H9 (cell line): ENCODE measurements around the gene LPGAT1. TPM values are rescaled to one million over a fixed set of nuclear protein-coding genes. Genes with fewer than 3 reads are reported as not detected.

Experiments
- DNase-seq: peaks from one replicate; pipeline ENCODE4 v3.0.0-alpha.2; 2017
- H2AFZ ChIP-seq: one replicate; pipeline ENCODE4 v1.6.1; 2013; ENCODE audit warnings: mild to moderate bottlenecking, low read length, control low read depth, moderate library complexity
- H2AK5ac ChIP-seq: 2 replicates; pipeline ENCODE4 v1.6.1; 2013; ENCODE audit warnings: low read length, control low read depth, mixed read lengths; ENCODE audit not compliant: insufficient read length
- H2BK120ac ChIP-seq: one replicate; pipeline ENCODE4 v1.6.1; 2013; ENCODE audit warnings: low read depth, mild to moderate bottlenecking, low read length, control low read depth, inconsistent platforms; ENCODE audit not compliant: poor library complexity, severe bottlenecking
- H2BK12ac ChIP-seq: 2 replicates; pipeline ENCODE4 v1.6.1; 2013; ENCODE audit warnings: low read length, control low read depth, mixed read lengths, low read depth; ENCODE audit not compliant: insufficient read length
- H2BK15ac ChIP-seq: 2 replicates; pipeline ENCODE4 v1.6.1; 2013; ENCODE audit warnings: low read depth, low read length, control low read depth
- H2BK20ac ChIP-seq: one replicate; pipeline ENCODE4 v1.6.1; 2013; ENCODE audit warnings: low read depth, mild to moderate bottlenecking, low read length, control low read depth, inconsistent platforms; ENCODE audit not compliant: poor library complexity, severe bottlenecking
- H2BK5ac ChIP-seq: 2 replicates; pipeline ENCODE4 v1.6.1; 2013; ENCODE audit warnings: low read length, control low read depth, mixed read lengths; ENCODE audit not compliant: insufficient read length
- H3K14ac ChIP-seq: 2 replicates; pipeline ENCODE4 v1.6.1; 2013; ENCODE audit warnings: low read length, control low read depth; ENCODE audit not compliant: insufficient read depth
- H3K18ac ChIP-seq: 2 replicates; pipeline ENCODE4 v1.6.1; 2013; ENCODE audit warnings: low read depth, mild to moderate bottlenecking, mixed read lengths, low read length, control low read depth; ENCODE audit not compliant: insufficient read length
- H3K23ac ChIP-seq: 2 replicates; pipeline ENCODE4 v1.6.1; 2013; ENCODE audit warnings: low read length, control low read depth, mixed read lengths, low read depth; ENCODE audit not compliant: insufficient read length
- H3K23me2 ChIP-seq: 2 replicates; pipeline ENCODE4 v1.6.1; 2013; ENCODE audit warnings: low read depth, mild to moderate bottlenecking, mixed read lengths, low read length, control low read depth; ENCODE audit not compliant: insufficient read length, poor library complexity, severe bottlenecking
- H3K27ac ChIP-seq: 2 replicates; pipeline ENCODE4 v1.5.1; 2013; ENCODE audit warnings: low read length, control low read depth, mixed read lengths, low read depth; ENCODE audit not compliant: insufficient read length
- H3K27me3 ChIP-seq: 2 replicates; pipeline ENCODE4 v1.6.1; 2013; ENCODE audit warnings: low read length, control low read depth, inconsistent platforms; ENCODE audit not compliant: insufficient read depth
- H3K4ac ChIP-seq: 2 replicates; pipeline ENCODE4 v1.6.1; 2013; ENCODE audit warnings: low read depth, mild to moderate bottlenecking, control low read depth, inconsistent platforms, low read length, moderate library complexity
- H3K4me1 ChIP-seq: 2 replicates; pipeline ENCODE4 v1.6.1; 2013; ENCODE audit warnings: low read length, control low read depth, inconsistent platforms; ENCODE audit not compliant: insufficient read depth
- H3K4me2 ChIP-seq: 2 replicates; pipeline ENCODE4 v1.6.1; 2013; ENCODE audit warnings: low read length, control low read depth, mixed read lengths; ENCODE audit not compliant: insufficient read length, insufficient read depth
- H3K56ac ChIP-seq: 2 replicates; pipeline ENCODE4 v1.6.1; 2013; ENCODE audit warnings: low read depth, mild to moderate bottlenecking, mixed read lengths, low read length, control low read depth; ENCODE audit not compliant: insufficient read length
- H3K79me1 ChIP-seq: 2 replicates; pipeline ENCODE4 v1.6.1; 2013; ENCODE audit warnings: low read depth, mild to moderate bottlenecking, moderate library complexity, low read length, control low read depth, inconsistent platforms; ENCODE audit not compliant: insufficient read depth, poor library complexity, severe bottlenecking
- H3K79me2 ChIP-seq: 2 replicates; pipeline ENCODE4 v1.6.1; 2013; ENCODE audit warnings: low read length, control low read depth, inconsistent platforms; ENCODE audit not compliant: insufficient read depth
- H3K9ac ChIP-seq: 2 replicates; pipeline ENCODE4 v1.6.1; 2013; ENCODE audit warnings: low read length, control low read depth, mixed read lengths; ENCODE audit not compliant: insufficient read length; ENCODE audit errors: extremely low read depth
- H3K9me3 ChIP-seq: one replicate; pipeline ENCODE4 v1.6.1; 2013; ENCODE audit warnings: low read depth, low read length, inconsistent platforms; ENCODE audit not compliant: control insufficient read depth
- H3T11ph ChIP-seq: one replicate; pipeline ENCODE4 v1.6.1; 2013; ENCODE audit warnings: mild to moderate bottlenecking, low read length, control low read depth, inconsistent platforms
- H4K20me1 ChIP-seq: one replicate; pipeline ENCODE4 v1.6.1; 2013; ENCODE audit not compliant: control insufficient read depth, insufficient read length, insufficient read depth
- H4K5ac ChIP-seq: 2 replicates; pipeline ENCODE4 v1.6.1; 2013; ENCODE audit warnings: low read depth, mild to moderate bottlenecking, mixed read lengths, low read length, control low read depth; ENCODE audit not compliant: insufficient read length
- H4K8ac ChIP-seq: replicated peaks from 2 replicates; pipeline ENCODE4 v1.6.1; 2013; ENCODE audit warnings: low read length, control low read depth, mixed read lengths, low read depth; ENCODE audit not compliant: insufficient read length
- H4K91ac ChIP-seq: 2 replicates; pipeline ENCODE4 v1.6.1; 2013; ENCODE audit warnings: low read depth, mild to moderate bottlenecking, moderate library complexity, mixed read lengths, low read length, control low read depth; ENCODE audit not compliant: insufficient read length
- H3K27ac Mint-ChIP-seq, 3 experiments: 2 replicates in 2 of 3; 3 replicates in 1 of 3; pipeline ENCODE4 v1.8.0; 2020 to 2021; ENCODE audit warnings: mixed read lengths in 3 of 3, mild to moderate bottlenecking in 1 of 3, moderate library complexity in 1 of 3
- H3K27me3 Mint-ChIP-seq: 2 replicates; pipeline ENCODE4 v1.8.0; 2021; ENCODE audit warnings: low read depth, mild to moderate bottlenecking, moderate library complexity, mixed read lengths
- H3K36me3 Mint-ChIP-seq, 3 experiments: 2 replicates in 2 of 3; 3 replicates in 1 of 3; pipeline ENCODE4 v1.8.0; 2020 to 2021; ENCODE audit warnings: low read depth in 3 of 3, mixed read lengths in 3 of 3; ENCODE audit not compliant: insufficient read depth in 1 of 3
- H3K4me1 Mint-ChIP-seq, 2 experiments: 2 replicates each; pipeline ENCODE4 v1.8.0; 2020; ENCODE audit warnings: mixed read lengths in 2 of 2
- H3K4me3 Mint-ChIP-seq, 2 experiments: 2 replicates in 1 of 2; 3 replicates in 1 of 2; pipeline ENCODE4 v1.8.0; 2020 to 2021; ENCODE audit warnings: mild to moderate bottlenecking in 2 of 2, mixed read lengths in 2 of 2, moderate library complexity in 1 of 2
- H3K9me3 Mint-ChIP-seq, 2 experiments: 2 replicates in 1 of 2; 3 replicates in 1 of 2; pipeline ENCODE4 v1.8.0; 2020; ENCODE audit warnings: mild to moderate bottlenecking in 2 of 2, mixed read lengths in 2 of 2, moderate library complexity in 1 of 2
- WGBS: extraction: QIAGEN DNeasy Blood & Tissue Kit; methylation state at CpG from one replicate; pipeline ENCODE4 v1.1.7; 2013; ENCODE audit warnings: missing lambda C conversion rate, low lambda C conversion rate, mixed read lengths; ENCODE audit not compliant: insufficient read length; ENCODE audit errors: extremely low coverage; 5-methylcytosine and 5-hydroxymethylcytosine counted together
- total RNA-seq: library from RNA; stranded (reverse); gene quantifications from 2 replicates; pipeline ENCODE4 v1.2.1, GENCODE V29; 2021
- TF ChIP-seq, protein P1 (sequence below): fragments of 200-600 bp; sonication (generic); conservative IDR thresholded peaks from 3 replicates; pipeline ENCODE4 v1.8.0; 2021; ENCODE audit warnings: antibody characterized with exemption, mild to moderate bottlenecking

Gene LPGAT1
- total RNA-seq, 1 experiment from 2014 or later, result 12.2 TPM

DNA sequence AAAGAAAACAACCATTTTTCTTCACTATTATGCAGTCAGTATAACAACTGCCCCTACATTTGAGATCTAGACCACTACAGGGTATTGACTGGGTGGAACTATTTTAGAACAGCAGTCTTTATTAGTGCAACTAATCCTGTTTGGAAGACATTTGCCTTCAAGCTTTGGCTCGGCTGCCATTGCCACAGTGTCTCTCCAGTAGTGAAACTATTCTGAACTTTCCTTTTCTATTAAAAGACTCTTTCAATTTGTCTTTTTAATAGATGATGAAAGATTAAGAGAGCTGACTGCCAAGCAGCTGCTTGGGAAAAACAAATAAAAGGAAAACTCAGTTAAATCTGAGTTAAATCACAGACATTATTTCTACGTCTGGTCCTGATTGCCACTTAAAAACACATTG is 49.3 kb downstream of the LPGAT1 start:
- H3K14ac ChIP-seq, result no peak overlapping the region
- H3K4me1 ChIP-seq, result no peaks in the 10 kb centered on the region
- H3K27me3 ChIP-seq, result no peaks in the 10 kb centered on the region
- H2BK12ac ChIP-seq, result no peak overlapping the region
- H3K9me3 Mint-ChIP-seq, result no peaks in the 10 kb centered on the region
- no peak overlapping the region for H2BK15ac ChIP-seq
- no peak overlapping the region for H3K18ac ChIP-seq
- no peak overlapping the region for H3K4me3 Mint-ChIP-seq
- H4K5ac ChIP-seq, result no peak overlapping the region
- H4K8ac ChIP-seq, result no peak overlapping the region
- H3K9ac ChIP-seq, result no peak overlapping the region
- WGBS, result no CpG with 5 or more reads among the region's 2 CpGs
- H2BK120ac ChIP-seq, result no peak overlapping the region
- H4K20me1 ChIP-seq, result no peaks in the 10 kb centered on the region
- no peak for DNase-seq
- no peak overlapping the region for H2BK20ac ChIP-seq
- no peak overlapping the region for H2AK5ac ChIP-seq
- H3K4ac ChIP-seq, result no peak overlapping the region
- peaks cover 0 to 14% (median 3%) of the 10 kb centered on the region in 3 experiments; a peak in 3 of 7 replicates for H3K36me3 Mint-ChIP-seq
- no peak overlapping the region for H3T11ph ChIP-seq
- no peak overlapping the region for H3K27ac ChIP-seq
- H2AFZ ChIP-seq, result no peak overlapping the region
- no peak overlapping the region for H3K23ac ChIP-seq
- H3K4me1 Mint-ChIP-seq, result no peaks in the 10 kb centered on the region
- H2BK5ac ChIP-seq, result no peak overlapping the region
- no peaks in the 10 kb centered on the region for H3K27me3 Mint-ChIP-seq
- H3K4me2 ChIP-seq, result no peak overlapping the region
- H3K27ac Mint-ChIP-seq, result no peak overlapping the region
- no peaks in the 10 kb centered on the region for H3K23me2 ChIP-seq
- no peaks in the 10 kb centered on the region for H3K79me1 ChIP-seq
- H4K91ac ChIP-seq, result no peak overlapping the region
- no peak overlapping the region for H3K56ac ChIP-seq
- H3K79me2 ChIP-seq, result no peaks in the 10 kb centered on the region
- TF ChIP-seq, protein P1, sequence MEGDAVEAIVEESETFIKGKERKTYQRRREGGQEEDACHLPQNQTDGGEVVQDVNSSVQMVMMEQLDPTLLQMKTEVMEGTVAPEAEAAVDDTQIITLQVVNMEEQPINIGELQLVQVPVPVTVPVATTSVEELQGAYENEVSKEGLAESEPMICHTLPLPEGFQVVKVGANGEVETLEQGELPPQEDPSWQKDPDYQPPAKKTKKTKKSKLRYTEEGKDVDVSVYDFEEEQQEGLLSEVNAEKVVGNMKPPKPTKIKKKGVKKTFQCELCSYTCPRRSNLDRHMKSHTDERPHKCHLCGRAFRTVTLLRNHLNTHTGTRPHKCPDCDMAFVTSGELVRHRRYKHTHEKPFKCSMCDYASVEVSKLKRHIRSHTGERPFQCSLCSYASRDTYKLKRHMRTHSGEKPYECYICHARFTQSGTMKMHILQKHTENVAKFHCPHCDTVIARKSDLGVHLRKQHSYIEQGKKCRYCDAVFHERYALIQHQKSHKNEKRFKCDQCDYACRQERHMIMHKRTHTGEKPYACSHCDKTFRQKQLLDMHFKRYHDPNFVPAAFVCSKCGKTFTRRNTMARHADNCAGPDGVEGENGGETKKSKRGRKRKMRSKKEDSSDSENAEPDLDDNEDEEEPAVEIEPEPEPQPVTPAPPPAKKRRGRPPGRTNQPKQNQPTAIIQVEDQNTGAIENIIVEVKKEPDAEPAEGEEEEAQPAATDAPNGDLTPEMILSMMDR, result no peak
- H3K9me3 ChIP-seq, result no peaks in the 10 kb centered on the region
